ENCODE measurements around the gene CNFN.

Gene CNFN

DNA sequence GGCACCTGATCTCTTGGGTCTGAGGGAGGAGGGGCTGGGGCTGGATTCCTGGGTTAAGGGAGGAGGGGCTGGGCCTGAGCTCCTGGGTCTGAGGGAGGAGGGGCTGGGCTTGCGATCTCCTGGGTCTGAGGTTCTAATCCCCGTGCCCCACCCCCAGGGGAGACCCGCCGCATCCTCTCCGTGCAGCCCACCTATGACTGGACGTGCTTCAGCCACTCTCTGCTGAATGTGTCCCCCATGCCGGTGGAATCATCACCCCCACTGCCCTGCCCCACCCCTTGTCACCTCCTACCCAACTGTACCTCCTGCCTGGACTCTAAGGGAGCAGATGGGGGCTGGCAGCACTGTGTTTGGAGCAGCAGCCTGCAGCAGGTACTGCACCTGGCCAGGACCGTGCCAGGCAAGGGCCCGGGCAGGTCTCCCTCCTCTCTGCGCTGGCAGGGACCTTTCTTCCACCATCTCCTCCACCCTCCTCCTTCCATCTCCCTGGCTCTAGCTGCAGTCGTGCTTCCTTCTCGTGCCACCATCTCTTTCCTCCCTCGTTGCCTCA, 27.1 kb downstream of the CNFN start:
- Histone ChIP-seq H4K20me1 (ENCODE audit: insufficient read depth, low read length) (no peaks in the 10 kb centered on the region; the same call in 1 of the 2 replicates), H2AFZ (ENCODE audit: low read depth, low read length) (no peak overlapping the region), H3K9me3 (ENCODE audit: insufficient read depth, low read length, severe bottlenecking) (no peaks in the 10 kb centered on the region), H3K9ac (ENCODE audit: low read depth, low read length) (no peak overlapping the region), H3K36me3 (ENCODE audit: insufficient read depth, low read length) (peaks cover 21% of the 10 kb centered on the region), H3K27me3 (ENCODE audit: insufficient read depth, low read length, poor library complexity) (no peaks in the 10 kb centered on the region), H3K4me2 (ENCODE audit: insufficient read depth, low read length) (no peak overlapping the region), H3K27ac (ENCODE audit: low read length) (no peak overlapping the region), H3K4me3 (ENCODE audit: low read depth in 1 of 2, low read length in 2 of 2) (no peak overlapping the region), H3K79me2 (ENCODE audit: insufficient read depth, low read length) (no peaks in the 10 kb centered on the region), H3K4me1 (ENCODE audit: insufficient read depth, low read length) (no peaks in the 10 kb centered on the region)
- DNase-seq (no peak), ATAC-seq (ENCODE audit: insufficient read depth, low read depth) (no peak)
- TF ChIP-seq, protein P1, sequence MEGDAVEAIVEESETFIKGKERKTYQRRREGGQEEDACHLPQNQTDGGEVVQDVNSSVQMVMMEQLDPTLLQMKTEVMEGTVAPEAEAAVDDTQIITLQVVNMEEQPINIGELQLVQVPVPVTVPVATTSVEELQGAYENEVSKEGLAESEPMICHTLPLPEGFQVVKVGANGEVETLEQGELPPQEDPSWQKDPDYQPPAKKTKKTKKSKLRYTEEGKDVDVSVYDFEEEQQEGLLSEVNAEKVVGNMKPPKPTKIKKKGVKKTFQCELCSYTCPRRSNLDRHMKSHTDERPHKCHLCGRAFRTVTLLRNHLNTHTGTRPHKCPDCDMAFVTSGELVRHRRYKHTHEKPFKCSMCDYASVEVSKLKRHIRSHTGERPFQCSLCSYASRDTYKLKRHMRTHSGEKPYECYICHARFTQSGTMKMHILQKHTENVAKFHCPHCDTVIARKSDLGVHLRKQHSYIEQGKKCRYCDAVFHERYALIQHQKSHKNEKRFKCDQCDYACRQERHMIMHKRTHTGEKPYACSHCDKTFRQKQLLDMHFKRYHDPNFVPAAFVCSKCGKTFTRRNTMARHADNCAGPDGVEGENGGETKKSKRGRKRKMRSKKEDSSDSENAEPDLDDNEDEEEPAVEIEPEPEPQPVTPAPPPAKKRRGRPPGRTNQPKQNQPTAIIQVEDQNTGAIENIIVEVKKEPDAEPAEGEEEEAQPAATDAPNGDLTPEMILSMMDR (IDR thresholded peaks at IDR 0.05; ENCODE audit: borderline replicate concordance, extremely low read depth, low read length, poor library complexity, severe bottlenecking): no peak
- TF ChIP-seq EZH2 (IDR thresholded peaks at IDR 0.05; ENCODE audit: borderline replicate concordance, low read depth, low read length, severe bottlenecking): no peak

DNA sequence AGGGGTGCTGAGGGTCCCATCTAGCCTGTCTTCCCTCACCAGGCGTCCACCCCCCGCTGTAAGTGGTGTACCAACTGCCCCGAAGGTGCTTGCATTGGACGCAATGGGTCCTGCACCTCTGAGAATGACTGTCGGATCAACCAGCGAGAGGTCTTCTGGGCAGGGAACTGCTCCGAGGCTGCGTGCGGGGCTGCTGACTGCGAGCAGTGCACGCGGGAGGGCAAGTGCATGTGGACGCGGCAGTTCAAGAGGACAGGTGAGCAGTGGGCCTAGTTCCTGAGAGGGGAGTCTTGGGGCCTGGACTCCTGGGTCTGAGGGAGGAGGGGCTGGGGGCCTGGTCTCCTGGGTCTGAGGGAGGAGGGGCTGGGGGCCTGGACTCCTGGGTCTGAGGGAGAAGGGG, 27.8 kb downstream of the CNFN start:
- H3K36me3 ChIP-seq (ENCODE audit: insufficient read depth, low read length): peaks cover 25% of the 10 kb centered on the region
- ATAC-seq (ENCODE audit: insufficient read depth, low read depth) (no peak), DNase-seq (no peak)
- H3K27me3 ChIP-seq (ENCODE audit: insufficient read depth, low read length, poor library complexity): no peaks in the 10 kb centered on the region
- H3K9me3 ChIP-seq (ENCODE audit: insufficient read depth, low read length, severe bottlenecking): no peaks in the 10 kb centered on the region
- H3K4me3 ChIP-seq (ENCODE audit: low read depth in 1 of 2, low read length in 2 of 2): no peak overlapping the region
- H3K79me2 ChIP-seq (ENCODE audit: insufficient read depth, low read length): no peaks in the 10 kb centered on the region
- H3K4me1 ChIP-seq (ENCODE audit: insufficient read depth, low read length): no peaks in the 10 kb centered on the region
- no peak overlapping the region for H3K4me2 ChIP-seq (ENCODE audit: insufficient read depth, low read length)
- no peak overlapping the region for H3K27ac ChIP-seq (ENCODE audit: low read length)
- no peak overlapping the region for H3K9ac ChIP-seq (ENCODE audit: low read depth, low read length)
- TF ChIP-seq, protein P1 (IDR thresholded peaks at IDR 0.05; ENCODE audit: borderline replicate concordance, extremely low read depth, low read length, poor library complexity, severe bottlenecking): no peak
- TF ChIP-seq EZH2 (IDR thresholded peaks at IDR 0.05; ENCODE audit: borderline replicate concordance, low read depth, low read length, severe bottlenecking): no peak
- H4K20me1 ChIP-seq (ENCODE audit: insufficient read depth, low read length): no peaks in the 10 kb centered on the region; the same call in 1 of the 2 replicates
- H2AFZ ChIP-seq (ENCODE audit: low read depth, low read length): no peak overlapping the region

DNA sequence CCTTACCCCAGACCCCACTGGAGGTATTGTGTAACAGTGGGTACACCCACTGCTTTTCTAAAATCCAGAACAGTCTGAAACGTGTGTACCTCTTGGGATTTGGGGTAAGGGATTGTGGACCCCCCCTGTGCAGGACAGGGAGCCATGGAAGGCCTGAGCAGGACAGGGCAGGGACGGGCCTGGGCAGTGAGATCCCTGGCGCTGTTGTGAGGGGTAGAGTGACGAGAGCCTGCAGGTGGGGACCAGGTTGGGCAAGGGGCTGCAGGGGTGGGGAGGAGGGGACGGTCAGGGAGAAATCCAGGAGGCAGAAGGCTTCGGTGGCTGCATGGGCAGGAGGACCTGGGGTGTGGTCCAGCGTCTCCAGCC, 28.6 kb downstream of the CNFN start:
- Histone ChIP-seq H3K36me3 (ENCODE audit: insufficient read depth, low read length) (peaks cover 33% of the 10 kb centered on the region), H4K20me1 (ENCODE audit: insufficient read depth, low read length) (no peaks in the 10 kb centered on the region; the same call in 1 of the 2 replicates), H3K4me2 (ENCODE audit: insufficient read depth, low read length) (no peak overlapping the region), H3K27me3 (ENCODE audit: insufficient read depth, low read length, poor library complexity) (no peaks in the 10 kb centered on the region), H3K79me2 (ENCODE audit: insufficient read depth, low read length) (no peaks in the 10 kb centered on the region), H3K9ac (ENCODE audit: low read depth, low read length) (no peak overlapping the region), H2AFZ (ENCODE audit: low read depth, low read length) (no peak overlapping the region), H3K9me3 (ENCODE audit: insufficient read depth, low read length, severe bottlenecking) (no peaks in the 10 kb centered on the region), H3K4me3 (ENCODE audit: low read depth in 1 of 2, low read length in 2 of 2) (no peak overlapping the region), H3K27ac (ENCODE audit: low read length) (no peak overlapping the region), H3K4me1 (ENCODE audit: insufficient read depth, low read length) (no peaks in the 10 kb centered on the region)
- no peak for TF ChIP-seq EZH2 (IDR thresholded peaks at IDR 0.05; ENCODE audit: borderline replicate concordance, low read depth, low read length, severe bottlenecking)
- TF ChIP-seq, protein P1 (IDR thresholded peaks at IDR 0.05; ENCODE audit: borderline replicate concordance, extremely low read depth, low read length, poor library complexity, severe bottlenecking): no peak
- ATAC-seq (ENCODE audit: insufficient read depth, low read depth): no peak
- no peak for DNase-seq

All from DND-41 (cell line).